HepG2 (cell line): ENCODE results near the gene TBX6. TPM values are rescaled to one million over a fixed set of nuclear protein-coding genes. Genes with fewer than 3 reads are reported as not detected.

Experiments
- FOSL1 ChIP-seq: sonication (generic); formaldehyde crosslinking; IDR thresholded peaks from 2 replicates; pipeline ENCODE4 v1.9.0; 2021; ENCODE audit warnings: missing genetic modification reagents, borderline replicate concordance
- NCOR1 ChIP-seq: fragments of 200-600 bp; sonication (generic); IDR thresholded peaks from 2 replicates; pipeline ENCODE4 v1.7.0; 2017; ENCODE audit warnings: antibody characterized with exemption, low read length, borderline replicate concordance
- POLR2A ChIP-seq, 2 experiments: IDR thresholded peaks; 2 replicates each; pipeline ENCODE4 v1.6.1; 2011; ENCODE audit warnings: low read depth in 2 of 2, low read length in 2 of 2, mild to moderate bottlenecking in 1 of 2, moderate library complexity in 1 of 2; ENCODE audit not compliant: insufficient read depth in 1 of 2
- RXRA ChIP-seq: sonication (generic); formaldehyde crosslinking; IDR thresholded peaks from 2 replicates; pipeline ENCODE4 v1.5.1; 2020; ENCODE audit warnings: missing genetic modification reagents
- SIN3B ChIP-seq: fragments of 150-350 bp; IDR thresholded peaks from 2 replicates; pipeline ENCODE4 v1.6.1; 2014; ENCODE audit warnings: low read length
- SOX13 ChIP-seq, 3 experiments: fragments of 450-650 bp in 1 of 3; sonication (generic) in 1 of 3; formaldehyde crosslinking in 1 of 3; IDR thresholded peaks in 2 of 3; conservative IDR thresholded peaks in 1 of 3; 2 replicates each; pipeline versions ENCODE4 v1.5.0 to v1.6.1; 2016 to 2020; ENCODE audit warnings: antibody characterized with exemption in 1 of 3, mild to moderate bottlenecking in 1 of 3, missing compliant biosample characterization in 1 of 3, missing genetic modification reagents in 1 of 3, moderate library complexity in 1 of 3
- SSRP1 ChIP-seq: IDR thresholded peaks from 2 replicates; pipeline ENCODE4 v1.6.1; 2016; ENCODE audit warnings: control low read depth
- YEATS2 ChIP-seq: sonication (generic); formaldehyde crosslinking; IDR thresholded peaks from 2 replicates; pipeline ENCODE4 v1.4.0; 2020; ENCODE audit warnings: missing genetic modification reagents, borderline replicate concordance
- ZBTB3 ChIP-seq: sonication (generic); formaldehyde crosslinking; IDR thresholded peaks from 2 replicates; pipeline ENCODE4 v1.4.0; 2020; ENCODE audit warnings: low read depth, mild to moderate bottlenecking, moderate library complexity, missing genetic modification reagents, borderline replicate concordance
- ZNF160 ChIP-seq: sonication (generic); formaldehyde crosslinking; IDR thresholded peaks from 2 replicates; pipeline ENCODE4 v1.8.0; 2022; ENCODE audit warnings: mild to moderate bottlenecking, inconsistent platforms, missing genetic modification reagents
- ZNF34 ChIP-seq: sonication (generic); formaldehyde crosslinking; IDR thresholded peaks from 2 replicates; pipeline ENCODE4 v1.4.0; 2020; ENCODE audit warnings: mild to moderate bottlenecking, missing genetic modification reagents, borderline replicate concordance
- ZNF562 ChIP-seq: sonication (generic); formaldehyde crosslinking; IDR thresholded peaks from 2 replicates; pipeline ENCODE4 v1.8.0; 2022; ENCODE audit warnings: missing genetic modification reagents, borderline replicate concordance
- ZNF703 ChIP-seq: sonication (generic); formaldehyde crosslinking; IDR thresholded peaks from 2 replicates; pipeline ENCODE4 v1.5.1; 2020; ENCODE audit warnings: missing genetic modification reagents, mild to moderate bottlenecking, moderate library complexity, borderline replicate concordance
- ZNF747 ChIP-seq: sonication (generic); formaldehyde crosslinking; IDR thresholded peaks from 2 replicates; pipeline ENCODE4 v1.8.1; 2023; ENCODE audit warnings: missing genetic modification reagents, mild to moderate bottlenecking, borderline replicate concordance
- ZNF749 ChIP-seq: sonication (generic); formaldehyde crosslinking; IDR thresholded peaks from 2 replicates; pipeline ENCODE4 v1.8.0; 2022; ENCODE audit warnings: mild to moderate bottlenecking, missing genetic modification reagents, moderate library complexity, borderline replicate concordance
- ZNF816 ChIP-seq: sonication (generic); formaldehyde crosslinking; IDR thresholded peaks from 2 replicates; pipeline ENCODE4 v1.8.0; 2022; ENCODE audit warnings: missing genetic modification reagents, mild to moderate bottlenecking, borderline replicate concordance
- polyA plus RNA-seq, 8 experiments: library from polyadenylated mRNA; depleted of rRNA in 3 of 8; stranded (reverse) in 7 of 8; unstranded in 1 of 8; fragments of >200 nt; fragmentation: Illumina TruSeq in 4 of 8; extraction: Trizol in 4 of 8; gene quantifications; 2 replicates each; pipeline versions ENCODE4 v1.2.1 to v1.2.3, GENCODE V29; 2011 to 2016; ENCODE audit warnings: low read depth in 4 of 8, missing spikeins in 1 of 8, mixed read lengths in 1 of 8; ENCODE audit not compliant: insufficient read depth in 1 of 8
- total RNA-seq, 5 experiments: library from RNA; depleted of rRNA; stranded (reverse); fragments of >200 nt; fragmentation: Illumina TruSeq; extraction: Trizol; gene quantifications; 2 replicates each; pipeline ENCODE4 v1.2.3, GENCODE V29; 2016; ENCODE audit warnings: low read depth in 1 of 5
- TF ChIP-seq, protein P1 (sequence below): sonication (generic); formaldehyde crosslinking; IDR thresholded peaks from 2 replicates; pipeline ENCODE4 v1.4.0; 2020; ENCODE audit warnings: missing genetic modification reagents, borderline replicate concordance
- TF ChIP-seq, protein P2 (sequence below): sonication (generic); formaldehyde crosslinking; IDR thresholded peaks from 2 replicates; pipeline ENCODE4 v1.4.0; 2020; ENCODE audit warnings: missing genetic modification reagents
- TF ChIP-seq, protein P3 (sequence below): sonication (generic); formaldehyde crosslinking; IDR thresholded peaks from 2 replicates; pipeline ENCODE4 v1.4.0; 2020; ENCODE audit warnings: missing genetic modification reagents, low read depth, mild to moderate bottlenecking, borderline replicate concordance
- TF ChIP-seq, protein P4 (sequence below): sonication (generic); formaldehyde crosslinking; IDR thresholded peaks from 2 replicates; pipeline ENCODE4 v1.4.0; 2020; ENCODE audit warnings: missing genetic modification reagents, mild to moderate bottlenecking, borderline replicate concordance

TBX6 gene
- total and polyA plus RNA-seq, 2 of the 13 experiments (the other 11 are each of a cell fraction or from before 2014, with no cell fraction given): 0.24 to 0.42 TPM

- TF ChIP-seq, protein P1, sequence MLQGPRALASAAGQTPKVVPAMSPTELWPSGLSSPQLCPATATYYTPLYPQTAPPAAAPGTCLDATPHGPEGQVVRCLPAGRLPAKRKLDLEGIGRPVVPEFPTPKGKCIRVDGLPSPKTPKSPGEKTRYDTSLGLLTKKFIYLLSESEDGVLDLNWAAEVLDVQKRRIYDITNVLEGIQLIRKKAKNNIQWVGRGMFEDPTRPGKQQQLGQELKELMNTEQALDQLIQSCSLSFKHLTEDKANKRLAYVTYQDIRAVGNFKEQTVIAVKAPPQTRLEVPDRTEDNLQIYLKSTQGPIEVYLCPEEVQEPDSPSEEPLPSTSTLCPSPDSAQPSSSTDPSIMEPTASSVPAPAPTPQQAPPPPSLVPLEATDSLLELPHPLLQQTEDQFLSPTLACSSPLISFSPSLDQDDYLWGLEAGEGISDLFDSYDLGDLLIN (CRISPR knock-in tag): no peak
- no peak for TF ChIP-seq ZNF562 (CRISPR knock-in tag)
- peak; percentile 62; the same call in 1 of the 2 replicates for TF ChIP-seq SIN3B
- TF ChIP-seq NCOR1: no peak; the same call in 1 of the 2 replicates
- TF ChIP-seq, protein P2, sequence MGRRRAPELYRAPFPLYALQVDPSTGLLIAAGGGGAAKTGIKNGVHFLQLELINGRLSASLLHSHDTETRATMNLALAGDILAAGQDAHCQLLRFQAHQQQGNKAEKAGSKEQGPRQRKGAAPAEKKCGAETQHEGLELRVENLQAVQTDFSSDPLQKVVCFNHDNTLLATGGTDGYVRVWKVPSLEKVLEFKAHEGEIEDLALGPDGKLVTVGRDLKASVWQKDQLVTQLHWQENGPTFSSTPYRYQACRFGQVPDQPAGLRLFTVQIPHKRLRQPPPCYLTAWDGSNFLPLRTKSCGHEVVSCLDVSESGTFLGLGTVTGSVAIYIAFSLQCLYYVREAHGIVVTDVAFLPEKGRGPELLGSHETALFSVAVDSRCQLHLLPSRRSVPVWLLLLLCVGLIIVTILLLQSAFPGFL: no peak
- no peak; the same call in 1 of the 2 replicates for TF ChIP-seq RXRA
- TF ChIP-seq SSRP1 (CRISPR knock-in tag): no peak; the same call in 1 of the 2 replicates
- no peak; the same call in 1 of the 2 replicates for TF ChIP-seq ZNF34
- TF ChIP-seq, protein P3, sequence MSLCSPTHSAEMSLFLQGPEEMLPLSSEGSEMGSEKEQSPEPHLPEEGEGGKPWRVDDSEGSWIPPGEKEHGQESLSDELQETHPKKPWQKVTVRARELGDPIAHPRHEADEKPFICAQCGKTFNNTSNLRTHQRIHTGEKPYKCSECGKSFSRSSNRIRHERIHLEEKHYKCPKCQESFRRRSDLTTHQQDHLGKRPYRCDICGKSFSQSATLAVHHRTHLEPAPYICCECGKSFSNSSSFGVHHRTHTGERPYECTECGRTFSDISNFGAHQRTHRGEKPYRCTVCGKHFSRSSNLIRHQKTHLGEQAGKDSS: no peak
- no peak for TF ChIP-seq ZBTB3 (CRISPR knock-in tag)
- peak; percentile 80 for TF ChIP-seq ZNF816
- no peak for TF ChIP-seq ZNF160 (CRISPR knock-in tag)
- no peak for TF ChIP-seq ZNF703 (CRISPR knock-in tag)
- TF ChIP-seq YEATS2 (CRISPR knock-in tag): peak; percentile 84; the same call in 1 of the 2 replicates
- TF ChIP-seq ZNF749 (CRISPR knock-in tag): peak; percentile 48; the same call in 1 of the 2 replicates
- no peak; the same call in 1 of the 2 replicates for TF ChIP-seq ZNF747
- no peak for TF ChIP-seq SOX13 (IDR thresholded peaks at IDR 0.05)
- 0 out of 4 replicates have a peak, but pooled peaks of 1 of the 2 experiments have one; percentile 26 for TF ChIP-seq SOX13 (CRISPR knock-in tag; conservative IDR thresholded peaks at IDR 0.05 in 1 of 2, IDR thresholded peaks at IDR 0.05 in 1 of 2)
- no peak for TF ChIP-seq FOSL1
- TF ChIP-seq, protein P4, sequence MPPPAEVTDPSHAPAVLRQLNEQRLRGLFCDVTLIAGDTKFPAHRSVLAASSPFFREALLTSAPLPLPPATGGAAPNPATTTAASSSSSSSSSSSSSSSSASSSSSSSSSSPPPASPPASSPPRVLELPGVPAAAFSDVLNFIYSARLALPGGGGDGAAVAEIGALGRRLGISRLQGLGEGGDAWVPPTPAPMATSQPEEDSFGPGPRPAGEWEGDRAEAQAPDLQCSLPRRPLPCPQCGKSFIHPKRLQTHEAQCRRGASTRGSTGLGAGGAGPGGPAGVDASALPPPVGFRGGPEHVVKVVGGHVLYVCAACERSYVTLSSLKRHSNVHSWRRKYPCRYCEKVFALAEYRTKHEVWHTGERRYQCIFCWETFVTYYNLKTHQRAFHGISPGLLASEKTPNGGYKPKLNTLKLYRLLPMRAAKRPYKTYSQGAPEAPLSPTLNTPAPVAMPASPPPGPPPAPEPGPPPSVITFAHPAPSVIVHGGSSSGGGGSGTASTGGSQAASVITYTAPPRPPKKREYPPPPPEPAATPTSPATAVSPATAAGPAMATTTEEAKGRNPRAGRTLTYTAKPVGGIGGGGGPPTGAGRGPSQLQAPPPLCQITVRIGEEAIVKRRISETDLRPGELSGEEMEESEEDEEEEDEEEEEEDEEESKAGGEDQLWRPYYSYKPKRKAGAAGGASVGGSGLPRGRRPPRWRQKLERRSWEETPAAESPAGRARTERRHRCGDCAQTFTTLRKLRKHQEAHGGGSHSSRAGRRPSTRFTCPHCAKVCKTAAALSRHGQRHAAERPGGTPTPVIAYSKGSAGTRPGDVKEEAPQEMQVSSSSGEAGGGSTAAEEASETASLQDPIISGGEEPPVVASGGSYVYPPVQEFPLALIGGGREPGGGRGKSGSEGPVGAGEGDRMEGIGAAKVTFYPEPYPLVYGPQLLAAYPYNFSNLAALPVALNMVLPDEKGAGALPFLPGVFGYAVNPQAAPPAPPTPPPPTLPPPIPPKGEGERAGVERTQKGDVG (CRISPR knock-in tag): no peak
- peak; percentile 94 to 97 for TF ChIP-seq POLR2A (IDR thresholded peaks at IDR 0.05; ENCODE audit: insufficient read depth in 1 of 2, low read depth in 2 of 2, low read length in 2 of 2)
Observed at GRCh38 chr16:30075503-30076275, 16.0 kb downstream of the TBX6 start, which contains the start of gene PPP4C (continued).
